NCI-H69 (cell line): Measurements from ENCODE around the gene CERS1.
A peak's percentile ranks its signal among the peaks of the same experiment; 100 is the strongest.
"Not testable (repeated sequence)": the region's sequence is repeated elsewhere in the genome, so short reads cannot be mapped to it uniquely, and the experiment has no call there.

Source experiments
- DNase-seq: peaks from one replicate; lab custom pipeline; 2025; lab: John Stamatoyannopoulos, UW

Gene CERS1

DNA sequence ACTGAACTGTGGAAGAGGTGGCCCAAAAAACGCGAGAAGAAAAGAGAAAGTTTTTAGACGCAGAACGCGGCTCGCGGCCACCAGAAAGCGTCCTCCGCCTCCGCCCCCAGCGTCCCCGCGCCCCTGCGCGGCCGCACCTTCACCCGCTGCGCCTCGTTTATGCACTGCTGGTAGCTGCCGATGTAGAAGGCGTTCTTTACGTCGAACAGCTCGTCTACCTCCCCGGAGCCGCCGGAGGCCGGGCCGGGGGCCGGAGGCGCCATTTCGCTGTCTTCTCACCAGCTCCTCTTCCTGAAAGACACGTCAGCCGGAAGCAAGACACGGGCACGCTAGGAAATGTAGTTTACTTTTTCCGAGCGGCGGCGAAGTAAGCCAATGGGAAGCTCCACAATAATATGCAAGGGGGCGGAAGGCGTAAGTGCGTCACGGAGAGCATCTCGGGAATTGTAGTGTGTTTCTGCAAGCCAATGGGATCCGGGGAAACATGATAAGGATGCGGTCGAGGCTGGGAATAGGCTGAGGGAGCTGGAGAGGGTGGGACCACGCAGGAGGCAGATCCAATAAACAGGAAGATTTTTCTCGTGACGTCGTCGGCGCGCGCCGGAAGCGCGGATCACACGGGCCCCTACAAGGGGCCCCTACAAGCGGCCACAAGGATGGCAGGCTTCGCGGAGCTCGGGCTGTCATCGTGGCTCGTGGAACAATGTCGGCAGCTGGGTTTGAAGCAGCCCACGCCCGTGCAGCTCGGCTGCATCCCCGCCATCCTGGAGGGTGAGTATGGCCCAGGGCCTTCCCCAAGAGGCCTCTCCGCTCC is 23.3 kb upstream of the CERS1 start, which contains the start of the genes COPE and DDX49:
Gene COPE, minus strand, starts transcription at position 302 of the 814 bp plus-strand sequence. Its CDS starts 39 bp downstream, at position 263.
Gene DDX49, plus strand, starts transcription at position 630 of the 814 bp plus-strand sequence. Its CDS starts 27 bp downstream, at position 657.
- DNase-seq = peak; percentile 100

DNA sequence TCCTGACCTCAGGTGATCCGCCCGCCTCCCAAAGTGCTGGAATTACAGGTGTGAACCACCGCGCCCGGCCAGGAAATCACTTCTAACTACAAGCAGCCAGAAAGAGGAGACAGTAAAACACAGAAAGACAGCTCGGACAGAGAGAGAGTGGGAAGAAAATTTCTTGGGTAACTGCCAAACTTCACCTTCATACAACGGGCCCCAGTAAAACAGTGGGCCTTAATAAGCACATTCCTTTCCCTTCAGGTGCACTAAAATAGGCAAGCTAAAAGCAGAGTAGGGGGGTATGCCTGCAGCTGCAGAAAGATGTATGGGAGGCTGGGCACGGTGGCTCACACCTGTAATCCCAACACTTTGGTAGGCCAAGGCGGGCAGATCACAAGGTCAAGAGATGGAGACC is 21.6 kb upstream of the CERS1 start:
- DNase-seq = not testable (repeated sequence)

DNA sequence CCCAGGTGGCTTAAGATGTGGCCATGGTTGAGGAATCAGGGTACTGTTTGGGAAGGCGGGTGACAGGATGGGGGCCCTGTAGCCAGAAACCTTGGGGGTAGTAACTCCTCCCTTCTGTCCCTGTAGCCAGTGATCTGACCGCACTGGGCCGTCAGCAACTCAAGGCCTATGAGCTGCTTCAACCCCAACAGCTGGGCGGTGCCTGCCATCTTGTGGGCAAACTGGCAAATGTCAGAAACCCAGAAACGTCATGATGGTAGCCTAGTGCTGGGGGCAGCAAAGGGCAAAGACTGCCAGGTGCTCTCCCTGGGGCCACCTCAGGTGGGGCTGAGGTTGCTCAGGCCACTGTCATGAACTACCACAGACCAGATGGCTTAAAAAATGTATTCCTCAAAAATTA is 19.7 kb upstream of the CERS1 start:
- DNase-seq = peak; percentile 62

DNA sequence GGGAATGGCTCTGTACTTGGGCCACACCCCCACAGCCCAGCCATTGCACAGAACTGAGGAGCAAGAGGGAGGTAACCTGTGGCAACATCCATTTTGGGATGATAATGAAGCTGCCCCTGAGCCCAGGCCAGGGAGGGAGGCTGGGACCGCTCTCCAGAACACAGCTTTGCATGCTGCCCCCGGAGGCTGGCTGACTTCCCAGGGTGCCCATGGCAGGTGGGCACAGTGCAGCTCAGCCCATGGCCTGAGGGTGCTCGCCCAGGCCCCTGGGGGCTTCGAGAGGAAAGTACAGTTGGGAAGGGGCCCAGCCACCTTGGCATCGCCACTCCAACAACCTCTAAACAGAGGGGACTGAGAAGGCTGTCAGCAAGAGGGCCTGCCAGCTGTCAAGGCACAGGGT is 17.5 kb upstream of the CERS1 start:
- DNase-seq = no peak

DNA sequence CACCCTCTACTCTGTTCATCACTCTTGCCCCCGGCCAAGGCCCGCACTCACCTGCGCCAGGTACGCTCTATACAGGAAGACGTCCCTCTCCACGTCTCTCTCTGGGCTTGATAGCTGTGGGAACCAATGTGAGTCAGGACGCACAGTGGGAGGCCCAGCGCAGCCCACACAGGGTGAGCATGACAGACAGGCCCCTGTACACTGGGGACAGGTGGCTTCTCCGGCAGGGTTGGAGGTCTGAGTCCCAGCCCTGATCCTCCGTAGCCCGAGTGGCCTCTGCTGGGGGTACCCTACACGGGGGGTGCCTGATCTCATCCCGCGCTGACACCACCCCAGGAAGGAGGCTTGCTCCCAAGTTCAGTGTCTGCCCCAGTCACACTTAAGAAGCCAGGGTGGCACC is 17.0 kb upstream of the CERS1 start:
- DNase-seq = no peak

DNA sequence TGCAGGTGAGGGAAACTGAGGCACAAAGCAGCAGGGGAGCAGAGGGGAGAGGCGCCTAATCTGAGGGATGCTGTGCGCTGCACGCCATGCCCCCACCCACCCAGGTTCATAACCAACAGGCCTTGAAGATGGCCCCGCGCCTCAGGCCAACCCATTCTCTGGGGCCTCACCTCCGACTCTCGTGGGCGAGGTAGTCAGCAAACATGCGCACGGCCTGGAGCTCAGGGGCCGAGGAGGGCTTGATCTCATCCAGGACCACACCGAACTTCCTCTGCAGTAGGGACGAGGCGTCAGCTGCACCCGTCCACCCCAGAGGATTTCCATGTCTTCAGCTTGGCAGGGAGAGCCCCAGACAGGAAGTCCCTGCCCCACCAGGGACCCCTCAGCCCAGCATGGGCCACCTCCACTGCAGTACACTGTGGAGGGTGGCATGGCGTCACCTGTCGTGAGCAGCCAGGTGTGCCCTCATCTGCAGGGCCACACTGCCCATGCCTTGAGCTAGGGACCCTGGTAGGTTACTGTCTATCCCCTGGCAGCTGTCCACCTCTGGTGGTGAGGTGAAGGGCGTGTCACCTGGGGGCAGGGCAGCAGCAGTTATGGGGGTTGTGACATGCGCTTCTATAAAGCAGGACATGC is 15.0 kb upstream of the CERS1 start:
- no peak for DNase-seq

DNA sequence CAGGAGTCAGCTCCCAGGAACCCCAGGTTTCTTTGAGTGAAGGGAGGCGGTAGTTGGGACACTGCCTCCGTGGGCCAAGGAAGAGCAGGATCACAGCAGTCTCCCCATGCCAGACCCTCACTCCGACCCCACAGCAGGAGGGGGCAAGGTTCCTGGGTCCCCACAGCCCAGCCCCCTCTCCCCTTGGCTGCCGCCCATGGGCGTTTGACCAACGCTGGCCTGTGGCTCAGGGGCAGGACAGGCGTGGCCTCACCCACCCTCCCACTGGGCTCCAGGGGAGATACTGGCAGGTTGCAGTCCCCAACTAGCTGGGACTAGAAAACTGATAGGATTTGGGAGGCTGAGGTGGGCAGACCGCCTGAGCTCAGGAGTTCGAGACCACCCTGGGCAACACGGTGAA is 14.1 kb upstream of the CERS1 start:
- no peak for DNase-seq

DNA sequence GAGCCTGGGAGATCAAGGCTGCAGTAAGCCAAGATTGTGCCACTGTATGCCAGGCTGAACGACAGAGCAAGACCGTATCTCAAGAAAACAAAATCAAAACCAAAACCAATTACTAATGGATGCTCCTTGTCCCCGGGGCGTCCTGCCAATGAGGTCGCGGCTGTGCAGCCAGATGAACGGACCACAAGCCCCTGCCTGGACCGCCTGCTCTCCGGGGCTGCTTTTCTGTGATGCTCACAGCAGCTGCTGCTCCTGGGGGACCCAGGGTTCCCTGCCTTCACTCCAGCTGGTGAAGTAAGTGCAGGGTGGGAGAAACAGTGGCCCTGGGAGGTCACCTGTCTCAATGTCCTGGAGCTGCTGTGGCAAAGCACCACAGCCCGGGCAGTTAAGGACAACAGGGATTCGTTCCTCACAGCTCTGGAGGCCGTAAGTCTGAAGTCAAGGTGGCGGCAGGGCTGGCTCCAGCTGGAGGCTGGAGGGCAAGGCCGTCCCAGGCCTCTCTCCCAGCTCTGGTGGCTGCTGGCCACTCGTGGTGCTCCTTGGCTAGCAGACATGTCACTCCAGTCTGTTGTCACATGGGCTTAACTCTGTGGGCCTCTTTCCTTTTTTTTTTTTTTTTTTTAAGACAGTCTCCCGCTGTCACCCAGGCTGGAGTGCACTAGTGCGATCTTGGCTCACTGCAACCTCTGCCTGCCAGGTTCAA is 13.1 kb upstream of the CERS1 start:
- DNase-seq = no peak

DNA sequence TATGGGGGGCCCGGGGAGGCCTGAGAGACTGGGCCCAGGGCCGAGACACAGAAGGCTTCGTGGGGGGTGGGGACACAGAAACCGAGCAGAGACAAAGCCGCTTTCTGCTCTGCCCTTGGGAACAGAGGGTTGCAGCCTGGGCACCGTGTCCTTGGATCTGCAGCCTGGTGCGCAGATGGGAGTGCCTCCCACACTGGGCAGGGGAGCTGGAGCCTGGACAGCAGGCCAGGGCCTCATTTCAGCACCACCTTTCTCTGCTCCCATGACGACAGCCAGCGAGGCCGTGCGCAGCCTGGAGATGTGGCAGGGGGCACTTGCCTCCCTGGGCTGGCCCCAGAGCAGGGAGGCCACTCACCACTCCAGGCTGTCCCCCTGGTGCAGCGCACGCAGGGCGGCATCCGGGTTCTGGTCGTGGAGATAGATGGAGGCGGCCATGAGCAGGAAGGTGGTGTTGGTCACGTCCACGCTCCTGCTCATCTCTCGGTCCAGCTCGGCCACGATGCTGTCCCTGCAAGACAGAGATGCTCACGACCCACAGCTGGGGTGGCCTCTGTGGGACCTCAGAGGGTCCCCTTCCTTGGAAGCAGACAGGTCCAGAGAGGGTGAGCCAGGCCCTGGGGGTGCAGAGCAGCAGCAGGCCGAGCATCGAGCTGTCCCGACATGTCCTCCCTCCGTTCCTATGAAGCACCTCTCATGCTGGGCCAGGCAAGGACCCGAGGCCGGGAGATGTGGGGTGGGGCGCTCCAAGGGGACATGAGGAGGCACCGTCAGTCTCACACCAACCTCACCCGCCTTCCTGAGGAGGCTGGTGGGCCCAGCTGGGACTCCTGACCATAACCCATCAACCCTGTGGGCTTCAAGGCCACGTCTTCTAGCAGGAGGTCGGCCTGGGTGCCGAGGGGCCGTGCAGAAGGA is 10.9 kb upstream of the CERS1 start:
- DNase-seq = no peak

DNA sequence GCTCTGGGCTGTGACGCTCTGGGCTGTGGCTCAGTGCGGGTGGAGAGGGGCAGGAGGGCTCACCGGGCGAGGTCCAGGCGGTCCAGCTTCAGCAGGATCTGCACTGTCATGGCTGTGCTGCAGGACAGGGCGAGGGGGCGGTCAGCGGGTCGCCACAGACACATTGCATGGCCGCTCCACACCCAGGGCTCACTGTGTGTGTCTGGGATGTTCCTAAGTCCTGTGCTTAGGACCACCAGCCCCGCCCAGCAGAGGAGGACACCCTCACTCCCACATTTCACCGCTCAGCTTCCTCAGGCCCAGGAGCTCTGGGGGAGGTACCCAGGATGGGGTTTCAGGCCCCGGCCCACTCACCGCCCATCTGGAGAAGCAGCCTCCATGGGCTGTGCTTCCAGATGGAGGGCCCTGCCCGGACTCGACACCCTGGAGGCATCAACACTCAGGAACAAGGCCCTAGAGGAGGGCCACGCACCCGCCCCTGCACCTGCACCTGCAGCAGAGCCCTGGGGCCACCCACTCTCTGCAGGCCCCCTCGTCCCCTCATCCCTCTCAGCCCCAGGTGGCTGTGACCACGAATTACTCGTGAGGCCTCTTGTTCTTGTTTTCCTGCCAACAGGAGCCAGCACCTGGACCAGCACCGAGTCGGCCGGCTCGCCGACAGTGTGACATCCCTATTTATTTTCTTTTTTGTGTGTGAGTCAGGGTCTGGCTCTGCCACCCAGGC is 9.7 kb upstream of the CERS1 start:
- no peak for DNase-seq

DNA sequence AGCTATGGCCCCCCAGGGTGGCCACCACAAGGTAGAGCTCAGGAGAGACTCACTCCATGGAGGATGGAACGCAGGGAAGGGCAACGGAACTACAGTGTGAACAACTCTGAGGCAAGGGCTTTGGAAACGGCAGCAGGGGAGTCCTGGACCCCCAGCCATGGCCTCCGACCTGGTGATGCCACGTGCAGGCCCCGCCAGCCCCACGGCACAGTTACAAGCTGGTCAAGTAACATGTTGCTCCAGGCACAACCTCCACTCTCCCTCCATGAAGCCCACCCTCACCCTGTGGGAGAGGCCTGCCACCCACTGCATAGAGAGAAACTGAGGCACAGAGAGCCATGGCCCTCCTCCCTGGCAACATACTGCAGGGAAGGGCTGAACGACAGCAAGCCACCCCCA is 9.1 kb upstream of the CERS1 start:
- no peak for DNase-seq

DNA sequence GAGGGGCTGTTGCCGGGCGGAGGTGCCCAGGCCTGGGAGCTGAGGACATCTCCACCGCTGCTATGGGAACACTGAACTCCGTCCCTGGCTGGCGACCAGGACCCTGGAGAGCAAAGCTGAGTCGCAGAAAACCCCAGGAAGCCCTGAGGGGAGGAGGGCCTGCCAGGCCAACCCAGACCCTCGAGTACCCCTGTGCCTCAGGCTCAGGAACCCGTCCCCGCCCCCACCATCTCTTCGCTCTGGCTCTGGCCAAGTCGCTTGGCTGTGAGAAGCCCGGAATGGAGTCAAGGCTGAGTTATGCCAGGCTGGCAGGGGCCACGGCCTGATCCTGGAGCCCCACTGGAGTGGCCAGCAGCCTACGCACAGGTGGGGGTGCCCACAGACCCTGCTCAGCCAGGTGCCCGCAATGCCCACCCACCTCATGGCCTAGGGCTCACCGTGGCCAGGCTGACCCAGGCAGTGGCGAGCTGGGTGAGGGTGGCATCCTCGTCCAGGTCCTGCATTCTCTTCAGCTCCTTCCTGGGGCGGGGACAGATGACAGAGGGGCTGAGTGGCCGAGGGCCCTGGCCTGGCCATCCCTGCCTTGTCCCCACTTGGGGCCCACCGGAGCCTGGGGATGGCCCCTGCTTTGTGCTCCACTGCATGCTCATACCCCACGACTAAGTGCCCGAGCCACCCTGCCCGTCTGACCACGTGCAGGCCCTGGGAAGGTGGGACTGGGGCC is 8.5 kb upstream of the CERS1 start:
- no peak for DNase-seq

DNA sequence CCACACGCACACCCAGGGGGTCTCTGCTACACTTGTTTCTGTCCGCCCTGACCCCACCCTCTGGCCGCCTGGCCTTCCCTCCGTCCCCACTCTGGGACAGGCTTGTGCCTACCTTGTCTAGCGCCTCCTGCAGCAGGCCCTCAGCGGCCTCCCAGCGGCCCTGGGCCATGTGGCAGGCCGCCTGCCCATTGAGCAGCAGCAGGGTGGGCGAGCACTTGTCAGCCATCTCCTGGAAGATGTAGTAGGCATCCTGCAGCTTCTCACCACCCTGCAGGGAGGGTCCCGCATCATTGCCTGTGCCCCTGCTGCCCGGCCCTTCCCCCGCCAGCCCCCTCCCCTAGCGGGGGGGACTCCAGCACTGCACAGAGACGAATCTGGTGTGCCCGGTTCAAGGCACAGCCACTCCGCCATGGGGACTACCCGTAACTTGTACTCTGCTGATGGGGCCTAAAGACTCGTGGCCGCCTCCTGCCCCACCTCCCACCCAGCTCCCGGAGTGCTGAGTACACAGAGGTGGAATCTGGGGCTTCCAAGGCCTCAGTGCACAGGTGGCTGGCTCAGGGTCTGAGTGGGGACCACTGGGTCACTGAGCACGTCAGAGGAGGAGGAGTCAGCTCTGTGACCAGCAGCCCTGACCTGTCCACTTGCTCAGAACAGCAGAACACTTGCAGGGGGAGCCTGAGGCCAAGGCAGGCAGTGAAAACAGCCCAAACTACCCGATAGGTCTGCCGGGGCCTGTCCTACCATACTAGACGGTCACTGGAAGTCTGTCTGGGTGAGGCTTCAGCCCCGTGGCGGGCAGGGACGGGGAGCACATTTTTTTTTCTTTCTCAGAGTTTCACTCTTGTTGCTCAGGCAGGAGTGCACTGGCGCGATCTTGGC is 7.4 kb upstream of the CERS1 start:
- no peak for DNase-seq

DNA sequence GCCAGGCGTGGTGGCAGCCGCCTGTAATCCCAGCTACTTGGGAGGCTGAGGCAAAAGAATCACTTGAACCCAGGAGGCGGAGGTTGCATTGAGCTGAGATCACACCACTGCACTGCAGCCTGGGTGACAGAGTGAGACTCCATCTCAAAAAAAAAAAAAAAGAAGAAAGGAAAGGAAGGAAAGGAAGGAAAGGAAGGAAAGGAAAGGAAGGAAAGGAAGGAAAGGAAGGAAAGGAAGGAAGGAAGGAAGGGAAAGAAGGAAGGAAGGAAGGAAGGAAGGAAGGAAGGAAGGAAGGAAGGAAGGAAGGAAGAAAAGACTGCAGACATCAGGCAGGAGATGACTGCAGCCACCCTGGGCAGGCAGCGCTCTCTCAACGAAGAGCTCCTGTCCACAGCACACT is 6.6 kb upstream of the CERS1 start:
- DNase-seq = not testable (repeated sequence)

DNA sequence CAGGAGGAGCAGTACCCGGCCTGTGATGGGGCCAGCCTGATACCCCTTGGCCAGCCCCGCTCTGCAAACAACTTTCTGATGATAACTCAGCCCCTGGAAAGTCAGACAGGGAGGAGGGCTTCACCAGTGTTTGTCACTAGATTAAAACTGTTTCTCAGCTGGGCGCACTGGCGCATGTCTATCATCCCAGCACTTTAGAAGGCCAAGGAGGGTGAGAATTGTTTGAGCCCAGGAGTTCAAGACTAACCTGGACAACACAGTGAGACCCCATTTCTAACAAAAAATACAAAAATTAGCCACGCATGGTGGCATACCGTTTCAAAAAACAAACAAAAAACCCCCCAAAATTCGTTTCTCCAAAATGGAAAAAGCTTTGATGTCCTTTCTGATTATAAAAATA is 5.5 kb upstream of the CERS1 start:
- no peak for DNase-seq

DNA sequence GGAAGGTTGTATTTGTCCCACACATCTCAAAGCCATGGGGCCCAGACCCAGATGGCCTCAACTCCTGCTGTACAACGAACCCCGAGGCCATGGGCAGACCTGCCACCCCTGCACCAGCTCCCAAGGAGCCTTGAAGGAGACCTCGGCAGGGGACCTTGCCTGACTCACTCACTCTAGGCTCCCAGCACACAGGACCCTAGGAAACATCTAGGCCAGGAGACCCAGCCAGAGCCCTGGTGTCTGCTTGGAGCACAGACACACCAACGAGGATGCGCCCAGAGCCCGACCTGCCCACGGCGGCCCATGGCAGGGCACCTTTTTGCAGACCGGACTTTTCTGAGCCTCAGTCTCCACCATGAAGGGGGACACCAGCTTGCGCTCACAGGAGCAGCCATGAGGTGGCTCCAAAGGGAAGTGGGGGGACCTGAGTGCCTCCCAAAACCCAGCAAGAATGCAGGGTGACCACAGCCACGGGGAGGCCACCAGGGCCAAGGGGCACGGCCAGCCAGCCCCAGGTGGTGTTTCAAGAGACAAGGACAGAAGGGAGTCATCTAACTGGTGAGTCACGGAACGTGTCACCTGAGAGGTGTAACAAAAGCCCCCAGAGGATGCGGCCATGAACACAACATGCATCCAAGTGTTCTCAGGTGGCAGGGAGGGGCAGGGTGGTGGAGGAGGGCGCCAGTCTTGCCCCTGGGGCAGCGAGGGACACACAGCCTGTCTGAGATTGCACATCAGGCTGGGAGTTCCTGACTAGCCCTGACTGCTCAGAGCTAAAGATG is 4.9 kb upstream of the CERS1 start:
- no peak for DNase-seq

DNA sequence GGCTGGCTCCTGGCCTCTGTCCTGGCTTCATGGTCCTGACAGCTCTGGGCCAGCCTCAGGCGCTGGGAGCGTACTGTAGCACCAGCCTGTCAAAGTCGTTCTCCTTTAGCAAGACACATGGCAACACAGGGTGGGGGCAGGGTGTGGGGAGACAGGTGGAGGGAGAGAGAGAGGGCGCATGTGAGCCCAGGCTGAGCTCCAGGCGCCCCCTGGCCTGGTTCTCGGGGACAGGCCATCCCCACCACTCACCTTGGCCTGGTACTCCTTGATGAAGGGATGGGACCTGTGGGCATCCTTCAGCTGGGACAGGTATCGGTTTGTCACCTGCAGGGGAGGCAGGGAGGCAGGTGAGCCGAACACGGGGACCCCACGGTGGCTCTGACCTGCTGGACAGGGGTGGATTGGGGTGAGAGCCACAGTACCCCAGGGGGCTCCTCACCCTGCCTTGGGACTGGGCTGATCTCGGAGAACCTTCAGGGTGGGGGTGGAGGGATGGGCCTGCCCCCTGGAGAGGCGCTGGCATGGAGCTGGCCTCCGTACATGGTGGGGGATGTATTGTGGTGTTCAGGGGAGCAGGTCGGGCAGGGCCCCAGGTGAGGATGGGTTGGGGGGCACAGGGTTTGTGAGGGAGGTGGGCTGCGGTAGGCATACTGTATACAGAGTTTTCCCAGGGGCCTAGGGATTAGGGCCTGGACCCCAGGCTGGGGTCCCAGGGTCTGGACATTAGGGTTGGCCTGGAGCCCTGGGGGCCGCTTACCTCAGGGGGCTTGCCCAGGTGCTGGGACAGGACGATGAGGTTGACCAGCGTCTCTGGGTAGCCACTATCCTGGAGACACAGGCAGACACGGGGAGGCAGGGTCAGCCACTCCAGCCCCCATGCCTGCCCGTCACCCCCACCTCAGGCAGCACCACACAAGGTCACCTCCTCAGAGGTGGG is 3.9 kb upstream of the CERS1 start:
- no peak for DNase-seq
